Heart right ventricle (tissue), 16 donors: ENCODE data around the gene SLIT3. TPM values are rescaled to one million over a fixed set of nuclear protein-coding genes. Genes with fewer than 3 reads are reported as not detected.
A peak's percentile ranks its signal among the peaks of the same experiment; 100 is the strongest.

Experiments used
- ATAC-seq, 8 donors: fragments of 200-7000 bp; cut with Tn5 transposase; one replicate each; pipeline ENCODE4 v1.9.1; 2020; ENCODE audit warnings: mild to moderate bottlenecking in 8 of 8, moderate library complexity in 8 of 8, moderate number of reproducible peaks in 1 of 8
- DNase-seq, 2 donors: peaks; one replicate each; pipeline ENCODE4 v3.0.0-alpha.2; 2020
- H3K27ac ChIP-seq, 10 donors: fragments of 200-600 bp; sonication (generic) in 2 of 10; one replicate each; pipeline versions ENCODE4 v1.5.0 to v1.8.0; 2020 to 2022; ENCODE audit warnings: mild to moderate bottlenecking in 3 of 10
- H3K27me3 ChIP-seq, 7 donors: fragments of 200-600 bp; one replicate each; pipeline ENCODE4 v1.8.0; 2021 to 2022; ENCODE audit warnings: mild to moderate bottlenecking in 2 of 7
- H3K36me3 ChIP-seq, 9 donors: fragments of 200-600 bp; sonication (generic) in 1 of 9; one replicate each; pipeline versions ENCODE4 v1.5.0 to v1.8.0; 2020 to 2022; ENCODE audit warnings: mild to moderate bottlenecking in 2 of 9
- H3K4me1 ChIP-seq, 9 donors: fragments of 200-600 bp; sonication (generic) in 1 of 9; one replicate each; pipeline versions ENCODE4 v1.5.0 to v1.8.0; 2020 to 2022; ENCODE audit warnings: mild to moderate bottlenecking in 4 of 9
- H3K4me3 ChIP-seq, 10 donors: fragments of 200-600 bp; sonication (generic) in 2 of 10; one replicate each; pipeline versions ENCODE4 v1.5.0 to v1.8.0; 2020 to 2022; ENCODE audit warnings: mild to moderate bottlenecking in 7 of 10, moderate library complexity in 2 of 10
- H3K9me3 ChIP-seq, 11 donors: fragments of 200-600 bp in 10 of 11; sonication (generic) in 2 of 11; one replicate each; pipeline versions ENCODE4 v1.5.0 to v1.8.0; 2013 to 2022; ENCODE audit warnings: mild to moderate bottlenecking in 2 of 11, control low read depth in 1 of 11, moderate library complexity in 1 of 11
- CTCF ChIP-seq, 9 donors: fragments of 200-600 bp; sonication (generic) in 2 of 9; IDR thresholded peaks; one replicate each; pipeline versions ENCODE4 v1.5.0 to v1.8.0; 2021 to 2022; ENCODE audit warnings: antibody characterized with exemption in 9 of 9, mild to moderate bottlenecking in 5 of 9, moderate library complexity in 1 of 9
- WGBS, 2 donors: extraction: QIAGEN DNeasy Blood & Tissue Kit; methylation state at CpG; one replicate each; pipeline ENCODE4 v1.1.7; 2013; ENCODE audit warnings: inconsistent platforms in 1 of 2; 5-methylcytosine and 5-hydroxymethylcytosine counted together
- intact Hi-C, 10 donors: fragments of 100-400 bp; cut with DNase I; formaldehyde crosslinking; loops; one replicate each; pipeline versions ENCODE4 v1.11.1 to v1.14.2; 2022
- polyA plus RNA-seq, 2 donors: library from polyadenylated mRNA; stranded (reverse); fragments of 200-250 nt; gene quantifications; one replicate each; pipeline ENCODE4 v1.2.3, GENCODE V29; 2013
- total RNA-seq, 10 donors: library from RNA; stranded (reverse); fragmentation: NEBNext Ultra II Directional in 3 of 10; extraction: Animal tissue kit (Norgen Biotek cat#: 25700) in 3 of 10; gene quantifications; one replicate each; pipeline versions ENCODE4 v1.2.1 to v1.2.4, GENCODE V29; 2021 to 2023
- donor health status: Arrhythmogenic right ventricular cardiomyopathy.
- donor health status: ischemic (EF 13 %, LVEDD 7.1; RV severe dilation, severe dysfunction).
- donor health status: healthy with polysubstance abuse.
- donor health status: DM: no; HTN: yes; CAD: no.
- donor health status: DM: no; HTN: no; CAD: no.
- donor health status: ischemic (EF 25% LVEDD 6.9; RV normal size, moderate dysfunction).
- donor health status: ischemic (EF 25% LVEDD 5.7; RV mildly dilated, moderate dysfunction).
- donor health status: healthy.
- donor health status: DM: yes; HTN: yes; CAD: no.
- donor health status: Ischemic cardiomyopathy.
- donor health status: ischemic (EF 35%, LVEDD 5.7; RV mildly dilated, moderate dysfunction).
- donor health status: nonischemic (EF 11% LVEDD 7.7; RV severe dilation, severe dysfunction).
- donor health status: DM: yes; HTN: yes; CAD: no.
- donor health status: PGD.
- donor health status: ischemic (EF 29% LVEDD 5.4; RV normal size, mild dysfunction).
- donor health status: nonischemic (EF 23%, LVEDD 6.1; RV moderate dilation, normal function).

SLIT3 gene
- total and polyA plus RNA-seq, 12 donors: 2.0 to 29.2 (median 12.1) TPM

- no peak for ATAC-seq
- no peaks in the 10 kb centered on the region for H3K9me3 ChIP-seq
- WGBS, 2 donors: 74 to 91% methylated on average over 5 of the region's 5 CpGs
- intact Hi-C loops: no loop called here
- no peaks in the 10 kb centered on the region for H3K27me3 ChIP-seq
- no peaks in the 10 kb centered on the region for H3K36me3 ChIP-seq
- no peak for DNase-seq
- H3K4me3 ChIP-seq: no peak overlapping the region
- TF ChIP-seq CTCF (IDR thresholded peaks at IDR 0.05): no peak
- no peak overlapping the region for H3K27ac ChIP-seq
- H3K4me1 ChIP-seq: peaks cover 0 to 4% (median 0%) of the 10 kb centered on the region in 9 donors
Measured at GRCh38 chr5:168853972-168854371, 447.0 kb downstream of the SLIT3 start.

- Histone ChIP-seq H3K4me3 (no peak overlapping the region), H3K27me3 (no peaks in the 10 kb centered on the region), H3K9me3 (no peaks in the 10 kb centered on the region), H3K27ac (no peak overlapping the region), H3K4me1 (peaks cover 0 to 14% (median 0%) of the 10 kb centered on the region in 9 donors), H3K36me3 (no peaks in the 10 kb centered on the region)
- TF ChIP-seq CTCF (IDR thresholded peaks at IDR 0.05): no peak
- intact Hi-C loops: no loop called here
- peak in 1 of 8 donors; percentile 18 for ATAC-seq
- DNase-seq: no peak
- WGBS, 2 donors: 46 to 50% methylated on average over 4 of the region's 4 CpGs
Measured at GRCh38 chr5:168852329-168852728, 448.6 kb downstream of the SLIT3 start.

GRCh38 chr5:168851902-168852321, 449.0 kb downstream of the SLIT3 start:
- ATAC-seq: peak in 5 of 8 donors; percentile 37 to 75 (median 68)
- 47 to 60% methylated on average over 7 of the region's 7 CpGs for WGBS, 2 donors

GRCh38 chr5:168850683-168851082, 450.3 kb downstream of the SLIT3 start:
- intact Hi-C loops: no loop called here
- H3K9me3 ChIP-seq: no peaks in the 10 kb centered on the region
- H3K4me3 ChIP-seq: no peak overlapping the region
- TF ChIP-seq CTCF (IDR thresholded peaks at IDR 0.05): no peak
- H3K27ac ChIP-seq: no peak overlapping the region
- ATAC-seq: no peak
- WGBS, 2 donors: 93 to 96% methylated on average over 5 of the region's 5 CpGs
- no peak for DNase-seq
- H3K27me3 ChIP-seq: no peaks in the 10 kb centered on the region
- peaks cover 0 to 14% (median 0%) of the 10 kb centered on the region in 9 donors for H3K4me1 ChIP-seq
- H3K36me3 ChIP-seq: no peaks in the 10 kb centered on the region

More at GRCh38 chr5:168851902-168852321, 449.0 kb downstream of the SLIT3 start:
- no peaks in the 10 kb centered on the region for H3K27me3 ChIP-seq
- H3K4me1 ChIP-seq: peaks cover 0 to 14% (median 0%) of the 10 kb centered on the region in 9 donors
- DNase-seq: peak in 1 of 2 donors; percentile 15
- no peaks in the 10 kb centered on the region for H3K36me3 ChIP-seq
- intact Hi-C loops: no loop called here
- no peak for TF ChIP-seq CTCF (IDR thresholded peaks at IDR 0.05)
- no peak overlapping the region for H3K27ac ChIP-seq
- H3K4me3 ChIP-seq: no peak overlapping the region
- no peaks in the 10 kb centered on the region for H3K9me3 ChIP-seq
